Hepatocyte (in vitro differentiated cells): ENCODE results near the gene FGD2. TPM values are rescaled to one million over a fixed set of nuclear protein-coding genes. Genes with fewer than 3 reads are reported as not detected.

Experiments
- DNase-seq: peaks from one replicate; pipeline ENCODE4 v3.0.0-alpha.2; 2016; ENCODE audit warnings: low spot score
- H2AFZ ChIP-seq: fragments of 200-600 bp; sonication (generic); 2 replicates; pipeline ENCODE4 v1.6.0; 2016; ENCODE audit warnings: antibody characterized with exemption, mild to moderate bottlenecking
- H3K27ac ChIP-seq: fragments of 200-600 bp; sonication (generic); 2 replicates; pipeline ENCODE4 v1.5.1; 2016; ENCODE audit warnings: mild to moderate bottlenecking
- H3K27me3 ChIP-seq: fragments of 200-600 bp; sonication (generic); 2 replicates; pipeline ENCODE4 v1.6.1; 2016
- H3K36me3 ChIP-seq: fragments of 200-600 bp; sonication (generic); replicated peaks from 2 replicates; pipeline ENCODE4 v1.5.1; 2016; ENCODE audit warnings: low read depth; ENCODE audit not compliant: insufficient read depth
- H3K4me1 ChIP-seq: fragments of 200-600 bp; sonication (generic); 2 replicates; pipeline ENCODE4 v1.5.1; 2016; ENCODE audit warnings: mild to moderate bottlenecking, moderate library complexity; ENCODE audit not compliant: insufficient read depth
- H3K4me2 ChIP-seq: fragments of 200-600 bp; sonication (generic); 2 replicates; pipeline ENCODE4 v1.6.0; 2016
- H3K4me3 ChIP-seq: fragments of 200-600 bp; sonication (generic); 2 replicates; pipeline ENCODE4 v1.5.1; 2016; ENCODE audit warnings: mild to moderate bottlenecking
- H3K79me2 ChIP-seq: fragments of 200-600 bp; sonication (generic); 2 replicates; pipeline ENCODE4 v1.6.0; 2017; ENCODE audit warnings: mild to moderate bottlenecking
- H3K9me2 ChIP-seq: fragments of 200-600 bp; sonication (generic); replicated peaks from 2 replicates; pipeline ENCODE4 v1.6.0; 2017; ENCODE audit warnings: mild to moderate bottlenecking; ENCODE audit not compliant: insufficient read depth
- H3K9me3 ChIP-seq: fragments of 200-600 bp; sonication (generic); 2 replicates; pipeline ENCODE4 v1.5.1; 2016; ENCODE audit warnings: low read depth, mild to moderate bottlenecking
- H4K20me1 ChIP-seq: fragments of 200-600 bp; sonication (generic); 2 replicates; pipeline ENCODE4 v1.6.0; 2016; ENCODE audit warnings: mild to moderate bottlenecking; ENCODE audit not compliant: insufficient read depth, poor library complexity, severe bottlenecking
- EZH2 ChIP-seq: fragments of 200-600 bp; sonication (generic); IDR thresholded peaks from 2 replicates; pipeline ENCODE4 v1.6.1; 2016; ENCODE audit warnings: antibody characterized with exemption, mild to moderate bottlenecking, borderline replicate concordance
- EZH2phosphoT487 ChIP-seq: fragments of 200-600 bp; sonication (generic); IDR thresholded peaks from one replicate; pipeline ENCODE4 v1.6.1; 2018; ENCODE audit warnings: antibody characterized with exemption, mild to moderate bottlenecking, low read depth, moderate library complexity; ENCODE audit not compliant: unreplicated experiment, severe bottlenecking
- WGBS: methylation state at CpG from one replicate; pipeline ENCODE4 v1.1.6; 2016; ENCODE audit warnings: low lambda C conversion rate; ENCODE audit errors: missing lambda C conversion rate; 5-methylcytosine and 5-hydroxymethylcytosine counted together
- polyA plus RNA-seq: library from polyadenylated mRNA; unstranded; fragments of >200 nt; fragmentation: Nextera tagmentation; extraction: Ambion mirVana; gene quantifications from 2 replicates; pipeline ENCODE4 v1.2.1, GENCODE V29; 2016
- total RNA-seq: library from RNA; depleted of rRNA; stranded (reverse); fragments of >200 nt; gene quantifications from 2 replicates; pipeline ENCODE4 v1.2.3, GENCODE V29; 2014
- TF ChIP-seq, protein P1 (sequence below): fragments of 200-600 bp; sonication (generic); IDR thresholded peaks from 2 replicates; pipeline ENCODE4 v1.5.1; 2016; ENCODE audit warnings: antibody characterized with exemption, mild to moderate bottlenecking; ENCODE audit not compliant: poor library complexity

The FGD2 gene
- total and polyA plus RNA-seq, 2 experiments from 2014 or later = 4.6 to 5.2 TPM

DNA sequence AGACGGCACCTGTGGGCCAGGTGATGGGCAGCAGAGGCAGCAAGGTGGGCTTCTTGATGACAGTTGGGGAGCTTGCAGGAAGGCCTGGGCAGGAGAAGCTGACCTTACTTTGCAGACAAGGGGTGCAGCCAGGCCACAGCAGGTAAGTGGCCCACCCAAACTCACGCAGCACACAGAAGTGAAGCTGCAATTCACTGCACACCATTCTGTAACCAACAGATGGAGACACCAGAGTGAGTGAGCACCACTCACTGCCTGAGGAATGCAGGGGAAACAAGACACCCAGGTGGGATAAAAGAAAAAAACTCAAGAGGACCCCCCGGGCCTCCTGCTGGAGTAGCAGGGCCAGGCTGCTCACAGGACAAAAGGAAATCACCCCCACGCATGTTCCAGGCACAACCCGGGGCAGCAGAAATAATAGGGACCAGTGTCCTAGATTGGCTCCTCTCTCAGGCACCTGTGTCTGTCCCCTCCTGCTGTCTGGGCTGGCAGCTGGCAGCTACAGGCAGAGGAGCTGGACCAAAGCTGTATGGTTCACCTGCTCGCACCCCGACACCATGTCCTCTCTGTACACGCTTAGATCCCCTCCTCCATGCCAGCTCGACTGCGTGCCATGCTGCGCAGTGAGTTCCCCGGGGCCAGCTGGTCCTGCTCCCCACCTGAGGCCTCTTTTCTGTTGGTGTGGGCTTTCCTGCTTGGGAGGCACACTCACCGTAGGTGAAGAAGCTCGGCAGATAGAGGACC lies 24.4 kb upstream of the FGD2 start:
- Histone ChIP-seq H4K20me1 (peaks cover 51% of the 10 kb centered on the region), H3K4me1 (peaks cover 12% of the 10 kb centered on the region)

DNA sequence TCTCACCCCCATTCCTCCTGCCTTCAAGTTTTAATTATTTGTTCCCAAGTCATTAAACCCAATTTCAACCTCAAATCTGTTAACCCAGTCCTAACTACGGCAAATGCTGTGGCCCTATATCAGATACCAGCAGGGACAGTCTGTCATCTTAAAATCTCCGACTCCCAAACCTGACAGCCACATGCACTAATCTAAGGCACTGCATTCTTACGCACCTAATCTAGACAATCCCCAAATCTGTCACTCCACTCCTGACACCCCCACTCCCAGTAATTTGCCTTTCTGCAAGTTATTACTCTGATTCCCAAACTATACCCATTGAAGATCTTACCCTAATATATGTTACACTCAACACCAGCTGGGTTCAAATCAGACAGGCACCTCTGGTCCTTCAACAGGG lies 21.9 kb upstream of the FGD2 start:
- Histone ChIP-seq H3K9me3 (no peaks in the 10 kb centered on the region), H3K27ac (no peak overlapping the region), H3K9me2 (no peaks in the 10 kb centered on the region), H3K4me2 (peak overlapping the region; percentile 83), H3K4me1 (peaks cover 22% of the 10 kb centered on the region), H3K4me3 (no peak overlapping the region), H2AFZ (no peak overlapping the region), H3K27me3 (no peaks in the 10 kb centered on the region), H3K79me2 (peaks cover 76% of the 10 kb centered on the region), H3K36me3 (no peaks in the 10 kb centered on the region), H4K20me1 (peaks cover 51% of the 10 kb centered on the region)
- 89% methylated on average over 3 of the region's 3 CpGs for WGBS
- TF ChIP-seq EZH2phosphoT487 = no peak
- TF ChIP-seq, protein P1, sequence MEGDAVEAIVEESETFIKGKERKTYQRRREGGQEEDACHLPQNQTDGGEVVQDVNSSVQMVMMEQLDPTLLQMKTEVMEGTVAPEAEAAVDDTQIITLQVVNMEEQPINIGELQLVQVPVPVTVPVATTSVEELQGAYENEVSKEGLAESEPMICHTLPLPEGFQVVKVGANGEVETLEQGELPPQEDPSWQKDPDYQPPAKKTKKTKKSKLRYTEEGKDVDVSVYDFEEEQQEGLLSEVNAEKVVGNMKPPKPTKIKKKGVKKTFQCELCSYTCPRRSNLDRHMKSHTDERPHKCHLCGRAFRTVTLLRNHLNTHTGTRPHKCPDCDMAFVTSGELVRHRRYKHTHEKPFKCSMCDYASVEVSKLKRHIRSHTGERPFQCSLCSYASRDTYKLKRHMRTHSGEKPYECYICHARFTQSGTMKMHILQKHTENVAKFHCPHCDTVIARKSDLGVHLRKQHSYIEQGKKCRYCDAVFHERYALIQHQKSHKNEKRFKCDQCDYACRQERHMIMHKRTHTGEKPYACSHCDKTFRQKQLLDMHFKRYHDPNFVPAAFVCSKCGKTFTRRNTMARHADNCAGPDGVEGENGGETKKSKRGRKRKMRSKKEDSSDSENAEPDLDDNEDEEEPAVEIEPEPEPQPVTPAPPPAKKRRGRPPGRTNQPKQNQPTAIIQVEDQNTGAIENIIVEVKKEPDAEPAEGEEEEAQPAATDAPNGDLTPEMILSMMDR = no peak
- no peak for TF ChIP-seq EZH2
- no peak for DNase-seq

More for the DNA sequence above, 24.4 kb upstream of the FGD2 start:
- no peaks in the 10 kb centered on the region for H3K36me3 ChIP-seq
- 89% methylated on average over 14 of the region's 14 CpGs for WGBS
- no peak overlapping the region for H3K4me2 ChIP-seq
- H3K9me2 ChIP-seq = no peaks in the 10 kb centered on the region
- H3K27ac ChIP-seq = no peak overlapping the region
- DNase-seq = no peak
- no peaks in the 10 kb centered on the region for H3K9me3 ChIP-seq
- no peak overlapping the region for H2AFZ ChIP-seq
- no peak overlapping the region for H3K4me3 ChIP-seq
- H3K27me3 ChIP-seq = no peaks in the 10 kb centered on the region
- TF ChIP-seq, protein P1 = no peak
- TF ChIP-seq EZH2 = no peak
- no peak for TF ChIP-seq EZH2phosphoT487
- H3K79me2 ChIP-seq = peaks cover 69% of the 10 kb centered on the region

DNA sequence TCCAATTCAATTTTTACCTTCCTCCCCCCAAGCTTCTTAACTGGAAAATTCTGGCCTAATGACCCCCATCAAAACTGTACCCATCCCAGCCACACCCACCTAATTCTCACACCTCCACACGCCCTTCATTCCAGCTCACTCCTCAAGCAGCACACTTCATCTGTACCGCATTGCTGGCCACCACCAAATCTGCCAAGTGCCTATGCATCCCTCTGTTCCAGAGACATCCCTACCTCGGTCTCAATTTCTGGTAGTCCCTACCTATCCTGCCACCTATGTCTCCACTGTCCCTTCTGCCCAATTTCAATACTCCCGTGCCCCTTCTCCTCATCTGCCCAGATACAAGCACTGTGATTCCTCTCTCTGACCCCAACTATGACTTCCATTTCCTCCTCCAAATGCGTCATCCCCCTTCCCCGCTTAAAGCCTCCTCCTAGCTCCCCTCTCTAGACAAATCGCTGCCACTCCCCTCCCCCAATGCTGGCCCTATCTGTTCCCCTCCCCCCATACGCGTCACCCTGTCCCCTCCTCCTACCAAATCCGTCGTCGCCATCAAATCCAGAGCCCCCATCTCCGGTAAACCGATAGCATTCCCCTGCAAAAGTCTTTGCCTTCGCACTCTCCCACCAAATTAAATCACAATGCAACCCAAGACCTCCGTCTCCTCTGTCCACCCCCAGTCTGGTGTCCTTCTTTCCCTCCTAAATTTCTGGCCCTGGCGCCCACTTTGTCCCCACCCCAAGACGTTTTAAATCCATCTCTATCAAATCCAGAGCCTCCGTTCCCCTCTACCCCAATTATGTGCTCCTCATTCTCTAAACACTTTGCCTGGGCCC lies 20.7 kb upstream of the FGD2 start:
- Histone ChIP-seq H3K27ac (peak overlapping the region; percentile 97), H3K4me1 (peaks cover 22% of the 10 kb centered on the region), H3K36me3 (no peaks in the 10 kb centered on the region), H3K9me3 (no peaks in the 10 kb centered on the region), H3K4me2 (peak overlapping the region; percentile 83), H4K20me1 (peaks cover 47% of the 10 kb centered on the region), H3K4me3 (peak overlapping the region; percentile 99), H3K79me2 (peaks cover 67% of the 10 kb centered on the region), H2AFZ (peak overlapping the region; percentile 49), H3K9me2 (no peaks in the 10 kb centered on the region), H3K27me3 (no peaks in the 10 kb centered on the region)
- WGBS = 9% methylated on average over 16 of the region's 19 CpGs
- TF ChIP-seq EZH2 (no peak), EZH2phosphoT487 (no peak)
- TF ChIP-seq, protein P1 = no peak
- peak; percentile 76 for DNase-seq
